Bronchial epithelial cell (primary cell): Measurements from ENCODE around the gene MYBBP1A. TPM values are rescaled to one million over a fixed set of nuclear protein-coding genes. Genes with fewer than 3 reads are reported as not detected.

Source experiments
- DNase-seq: peaks from one replicate; pipeline ENCODE4 v3.0.0-alpha.2; 2010; ENCODE audit warnings: low read depth
- FAIRE-seq: peaks from 2 replicates; lab custom pipeline; 2011; peaks lifted over from hg19 to GRCh38; lab: Jason Lieb, UNC
- H3K27me3 ChIP-seq: 2 replicates; pipeline ENCODE4 v1.5.1; 2011; ENCODE audit warnings: low read length; ENCODE audit not compliant: control insufficient read depth, insufficient read depth
- H3K36me3 ChIP-seq: 2 replicates; pipeline ENCODE4 v1.5.1; 2011; ENCODE audit warnings: low read length; ENCODE audit not compliant: control insufficient read depth, insufficient read depth
- H3K4me3 ChIP-seq: 2 replicates; pipeline ENCODE4 v1.5.1; 2011; ENCODE audit warnings: mild to moderate bottlenecking, low read depth, low read length, control low read depth
- total RNA-seq: library from RNA; depleted of rRNA; stranded (reverse); fragments of >200 nt; gene quantifications from 2 replicates; pipeline ENCODE4 v1.2.1, GENCODE V29; 2014
- TF ChIP-seq, protein P1 (sequence below): IDR thresholded peaks from 2 replicates; pipeline ENCODE4 v1.5.1; 2011; ENCODE audit warnings: mild to moderate bottlenecking, moderate library complexity, low read length, control low read depth, inconsistent platforms; ENCODE audit not compliant: insufficient read depth, severe bottlenecking

MYBBP1A gene
- total RNA-seq, 1 donor from 2014 or later, result 60.6 TPM

- DNase-seq (no peak), FAIRE-seq (no peak)
- TF ChIP-seq, protein P1, sequence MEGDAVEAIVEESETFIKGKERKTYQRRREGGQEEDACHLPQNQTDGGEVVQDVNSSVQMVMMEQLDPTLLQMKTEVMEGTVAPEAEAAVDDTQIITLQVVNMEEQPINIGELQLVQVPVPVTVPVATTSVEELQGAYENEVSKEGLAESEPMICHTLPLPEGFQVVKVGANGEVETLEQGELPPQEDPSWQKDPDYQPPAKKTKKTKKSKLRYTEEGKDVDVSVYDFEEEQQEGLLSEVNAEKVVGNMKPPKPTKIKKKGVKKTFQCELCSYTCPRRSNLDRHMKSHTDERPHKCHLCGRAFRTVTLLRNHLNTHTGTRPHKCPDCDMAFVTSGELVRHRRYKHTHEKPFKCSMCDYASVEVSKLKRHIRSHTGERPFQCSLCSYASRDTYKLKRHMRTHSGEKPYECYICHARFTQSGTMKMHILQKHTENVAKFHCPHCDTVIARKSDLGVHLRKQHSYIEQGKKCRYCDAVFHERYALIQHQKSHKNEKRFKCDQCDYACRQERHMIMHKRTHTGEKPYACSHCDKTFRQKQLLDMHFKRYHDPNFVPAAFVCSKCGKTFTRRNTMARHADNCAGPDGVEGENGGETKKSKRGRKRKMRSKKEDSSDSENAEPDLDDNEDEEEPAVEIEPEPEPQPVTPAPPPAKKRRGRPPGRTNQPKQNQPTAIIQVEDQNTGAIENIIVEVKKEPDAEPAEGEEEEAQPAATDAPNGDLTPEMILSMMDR, result no peak
- no peak overlapping the region for H3K4me3 ChIP-seq
- no peaks in the 10 kb centered on the region for H3K27me3 ChIP-seq
- peaks cover 59% of the 10 kb centered on the region for H3K36me3 ChIP-seq
Observed at GRCh38 chr17:4548721-4549531, 6.3 kb downstream of the MYBBP1A start.

- DNase-seq, result no peak
- TF ChIP-seq, protein P1, result no peak
- FAIRE-seq, result no peak
- Histone ChIP-seq H3K27me3 (no peaks in the 10 kb centered on the region), H3K4me3 (no peak overlapping the region), H3K36me3 (peaks cover 58% of the 10 kb centered on the region)
Observed at GRCh38 chr17:4548061-4548461, 7.1 kb downstream of the MYBBP1A start.

- FAIRE-seq (no peak), DNase-seq (no peak)
- TF ChIP-seq, protein P1, result no peak
- no peaks in the 10 kb centered on the region for H3K27me3 ChIP-seq
- peaks cover 61% of the 10 kb centered on the region for H3K36me3 ChIP-seq
- no peak overlapping the region for H3K4me3 ChIP-seq
Observed at GRCh38 chr17:4547118-4547906, 7.9 kb downstream of the MYBBP1A start.

DNA sequence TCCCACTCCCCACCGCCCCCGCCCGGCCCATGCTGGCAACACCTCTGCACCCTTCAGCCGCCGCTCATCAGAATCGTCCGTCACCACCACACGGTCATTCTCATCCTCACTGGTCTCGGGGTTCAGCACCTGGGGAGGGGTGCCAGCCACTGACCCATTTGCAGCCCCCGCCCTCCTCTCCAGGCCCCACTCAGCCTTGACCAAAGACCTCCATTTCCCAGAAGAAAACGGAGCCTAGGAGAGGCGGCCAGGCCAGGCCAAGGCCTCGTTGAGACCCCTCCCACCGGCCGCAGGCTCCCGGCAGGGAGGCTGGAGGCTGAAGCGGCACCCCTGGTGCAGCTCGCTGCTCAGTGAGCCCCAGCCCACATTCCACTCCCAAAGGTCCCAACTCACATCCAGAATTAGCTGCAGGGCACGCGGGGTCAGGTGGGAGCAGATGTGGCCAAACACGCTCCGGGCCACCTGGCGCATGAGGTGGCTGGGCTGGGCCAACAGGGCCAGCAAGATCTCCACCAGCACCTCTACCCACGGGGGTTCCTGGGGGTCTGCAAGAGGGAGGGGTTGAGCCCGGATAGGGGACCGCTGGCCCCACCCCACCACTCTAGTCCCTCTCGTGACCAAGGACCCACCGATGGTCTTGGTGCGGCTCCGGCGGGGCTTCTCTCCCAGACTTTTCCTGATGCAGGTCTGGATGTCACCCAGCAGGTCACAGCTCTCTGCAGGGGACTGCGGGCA, 9.8 kb downstream of the MYBBP1A start:
- FAIRE-seq, result no peak
- Histone ChIP-seq H3K36me3 (peaks cover 56% of the 10 kb centered on the region), H3K4me3 (no peak overlapping the region), H3K27me3 (no peaks in the 10 kb centered on the region)
- no peak for DNase-seq
- TF ChIP-seq, protein P1, result no peak

DNA sequence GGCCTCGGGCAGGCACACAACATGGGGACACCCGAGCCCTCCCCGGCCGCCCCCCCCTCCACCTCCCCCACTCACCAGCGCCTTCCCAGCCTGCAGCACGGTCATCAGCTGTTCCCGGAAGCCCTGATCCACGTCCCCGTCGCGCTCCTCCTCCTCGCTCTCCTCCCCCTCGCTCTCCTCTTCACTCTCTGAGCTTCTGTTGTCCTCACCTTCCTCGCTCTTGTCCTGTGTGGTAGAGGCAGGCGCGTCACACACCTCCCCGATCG, 10.3 kb downstream of the MYBBP1A start:
- Histone ChIP-seq H3K27me3 (no peaks in the 10 kb centered on the region), H3K36me3 (peaks cover 54% of the 10 kb centered on the region), H3K4me3 (no peak overlapping the region)
- TF ChIP-seq, protein P1, result no peak
- FAIRE-seq, result no peak
- no peak for DNase-seq
